GM21390 (cell line): ENCODE measurements around the gene ARAP1.

Source experiments
- ATAC-seq: cut with Tn5 transposase; IDR thresholded peaks from one replicate; pipeline ENCODE4 v1.9.1; 2021; ENCODE audit not compliant: unreplicated experiment

The ARAP1 gene

DNA sequence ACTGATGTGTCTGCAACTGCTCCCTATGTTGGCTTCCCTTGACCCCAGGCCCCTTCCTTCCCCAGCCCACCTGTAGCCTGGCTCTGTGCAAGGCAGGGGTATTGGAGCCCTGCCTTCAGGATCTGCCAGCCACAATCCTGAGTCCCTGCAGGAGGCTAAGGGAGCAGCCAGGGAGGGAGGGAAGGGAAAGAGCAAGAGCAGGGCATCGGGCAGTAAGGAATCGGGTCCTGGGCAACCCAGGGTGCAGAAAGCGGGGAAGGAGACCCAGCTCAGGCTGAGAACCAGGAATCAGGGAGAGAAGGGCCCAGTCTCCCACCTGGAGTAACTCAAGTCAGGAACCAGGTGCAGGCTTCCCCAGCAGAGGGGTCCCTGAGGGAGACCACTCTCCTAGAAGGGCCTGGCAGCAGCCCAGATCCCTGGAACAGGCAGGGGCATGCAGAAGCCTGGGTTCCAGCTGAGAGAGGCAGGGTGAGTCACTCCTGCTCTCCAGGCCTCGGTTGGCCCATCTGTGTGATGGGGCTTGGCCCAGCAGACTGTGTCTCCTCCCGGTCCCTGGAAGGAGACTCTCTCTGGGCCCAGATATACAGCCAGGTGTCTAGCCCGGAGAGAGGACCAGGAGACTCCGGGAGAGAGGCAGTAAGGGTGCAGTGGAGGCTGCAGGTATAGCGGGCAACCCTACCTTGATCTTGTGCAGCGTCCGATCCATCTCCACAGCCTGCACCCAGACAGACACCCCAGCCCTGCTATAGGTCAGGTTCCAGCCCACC is 28.3 kb upstream of the ARAP1 start:
- no peak for ATAC-seq

DNA sequence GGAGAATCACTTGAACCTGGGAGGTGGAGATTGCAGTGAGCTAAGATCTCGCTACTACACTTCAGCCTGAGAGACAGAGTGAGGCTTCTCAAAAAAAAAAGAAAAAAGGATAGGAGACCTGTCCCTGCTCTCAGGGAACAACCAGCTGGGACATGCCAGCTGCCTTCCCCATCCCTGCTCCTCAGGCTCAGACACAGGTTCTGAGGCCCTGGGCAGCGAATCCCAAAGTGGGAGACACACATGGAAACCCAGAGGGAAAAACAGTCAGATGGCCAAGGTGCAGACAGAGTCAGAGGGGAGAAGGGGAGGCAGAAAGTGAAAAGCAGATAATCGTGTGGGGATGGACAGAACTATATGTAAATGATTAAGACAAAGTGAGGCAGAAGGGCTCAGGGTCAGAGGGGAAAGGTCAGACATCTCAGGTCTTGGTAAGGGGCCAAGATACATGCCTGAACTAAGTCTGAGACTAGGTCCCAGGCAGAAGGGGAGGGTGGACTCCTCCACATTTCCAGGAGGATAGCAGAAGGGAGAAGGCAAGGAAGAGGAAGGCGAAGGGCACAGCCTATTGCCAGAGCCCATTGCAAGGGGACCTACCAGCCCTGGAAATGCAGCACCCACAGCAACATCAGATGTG is 27.4 kb upstream of the ARAP1 start:
- no peak for ATAC-seq

DNA sequence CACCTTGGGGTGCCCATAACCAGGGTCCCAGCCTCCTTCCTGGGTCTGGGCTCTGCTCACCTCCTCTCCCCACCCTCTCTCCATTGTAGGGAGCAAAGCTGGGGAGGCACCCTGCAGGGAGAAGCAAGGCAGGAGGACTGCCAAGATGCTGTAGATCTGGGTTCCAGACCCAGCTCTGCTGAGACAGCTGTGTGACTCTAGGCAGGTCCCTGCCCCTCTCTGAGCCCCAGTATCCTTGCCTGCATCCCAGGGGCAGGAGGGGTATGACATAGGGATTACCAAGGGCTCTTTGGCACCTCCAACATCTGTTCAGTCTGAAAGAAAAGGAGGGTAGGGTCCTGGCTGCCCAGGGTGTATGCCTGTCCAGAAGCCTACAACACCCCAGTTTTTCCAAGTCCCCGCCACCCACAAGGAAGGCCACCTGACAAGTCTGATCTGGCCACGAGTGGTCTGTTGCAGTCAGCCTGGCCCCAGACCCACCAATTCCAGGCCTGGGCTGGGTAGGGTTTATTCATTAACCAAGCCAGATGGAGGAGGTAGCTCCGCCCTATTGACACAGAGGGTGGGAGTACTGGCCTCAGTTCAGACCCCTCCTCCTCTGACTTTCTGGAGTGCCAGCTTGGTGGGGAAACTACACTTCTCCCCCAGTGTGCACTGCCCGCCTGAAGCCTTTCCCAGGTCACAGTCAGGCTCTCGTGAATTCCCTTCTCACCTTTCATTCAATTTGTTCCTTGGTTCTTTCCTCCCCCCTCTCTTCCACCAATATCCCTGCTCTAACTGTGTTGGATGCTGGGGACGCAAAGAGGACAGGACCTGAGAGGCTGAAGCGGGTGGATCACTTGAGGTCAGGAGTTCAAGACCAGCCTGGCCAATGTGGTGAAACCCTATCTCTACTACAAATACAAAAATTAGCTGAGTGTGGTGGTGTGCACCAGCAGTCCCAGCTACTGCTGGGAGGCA is 26.6 kb upstream of the ARAP1 start:
- no peak for ATAC-seq

GRCh38 chr11:72777755-72778278 is 25.6 kb upstream of the ARAP1 start:
- ATAC-seq = no peak

DNA sequence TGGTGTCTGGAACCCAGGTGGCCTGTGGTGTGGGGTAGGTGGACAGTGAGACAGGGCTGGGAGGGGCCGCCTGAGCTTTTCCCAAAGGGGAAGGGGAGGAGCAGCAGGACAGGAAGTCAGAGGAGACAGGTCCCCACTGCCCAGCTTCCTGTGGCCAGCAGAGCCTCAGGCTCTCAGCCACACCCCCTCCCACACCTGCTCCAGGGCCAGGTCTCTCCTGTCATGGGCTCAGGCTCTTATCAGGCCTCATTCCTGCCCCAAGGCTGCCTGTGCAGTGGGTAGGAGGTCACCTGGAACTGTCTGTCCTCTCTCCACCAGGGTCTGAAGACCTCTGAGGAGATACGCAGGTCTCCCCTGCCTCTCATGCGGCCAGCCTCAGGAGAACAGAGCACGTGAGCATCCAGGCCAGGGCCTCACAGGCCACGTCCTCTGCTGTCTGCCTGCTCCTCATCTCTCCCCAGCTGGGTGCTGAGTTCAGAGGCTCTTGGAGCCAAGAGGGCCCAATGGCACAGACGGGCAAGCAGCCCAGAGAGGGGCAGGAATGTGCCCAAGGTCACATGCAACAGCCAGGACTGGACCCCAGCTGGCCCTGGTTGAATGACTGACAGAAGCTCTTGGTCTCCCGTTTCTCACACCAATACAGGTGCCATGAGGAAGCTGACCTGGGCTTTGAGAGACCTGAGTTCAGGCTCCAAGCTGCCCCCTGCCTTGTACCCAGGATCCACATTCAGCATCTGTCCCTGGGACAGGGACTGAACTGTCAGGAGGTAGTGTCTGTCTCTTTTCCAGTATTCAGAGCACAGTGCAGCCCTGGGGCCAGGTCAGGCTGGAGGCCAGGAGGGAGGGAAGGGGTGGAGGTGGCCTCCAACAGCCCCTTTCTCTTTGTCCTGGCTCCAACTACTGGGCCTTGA is 24.9 kb upstream of the ARAP1 start:
- no peak for ATAC-seq

DNA sequence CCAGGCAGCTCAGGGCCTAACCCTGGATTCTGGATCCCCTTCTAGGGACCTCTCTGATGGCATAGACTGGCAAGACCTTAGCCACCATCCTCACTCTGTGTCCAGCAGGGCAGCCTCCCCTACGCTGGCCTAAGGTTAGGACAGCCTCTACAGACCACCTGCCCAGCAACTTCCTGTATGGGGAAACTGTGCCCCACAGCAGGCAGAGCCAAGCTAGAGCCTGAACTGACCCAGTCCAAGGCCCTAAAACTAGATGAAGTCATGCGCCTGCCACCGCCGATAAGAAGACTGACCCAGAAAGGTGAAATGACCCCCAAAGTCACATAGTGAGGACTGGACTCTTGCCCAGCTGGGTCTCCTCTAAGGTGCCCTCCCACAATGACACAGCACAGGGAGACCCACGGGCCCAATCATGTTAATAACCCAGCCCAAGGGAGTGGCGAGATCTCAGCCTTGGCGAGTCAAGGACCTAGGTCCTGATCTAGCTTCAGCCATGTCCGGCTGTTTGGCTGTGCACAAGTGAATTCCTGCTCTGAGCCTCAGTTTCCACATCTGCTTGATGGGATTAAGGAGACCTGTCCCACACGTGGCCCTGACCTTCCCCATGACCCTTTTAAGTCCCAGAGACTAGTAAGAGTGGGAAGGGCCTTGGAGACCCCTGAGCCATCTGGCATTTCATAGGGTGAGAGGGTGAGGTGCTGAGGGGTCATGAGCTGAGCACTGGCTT is 24.1 kb upstream of the ARAP1 start:
- no peak for ATAC-seq

- no peak for ATAC-seq
Measured at GRCh38 chr11:72775288-72776110, 23.3 kb upstream of the ARAP1 start.

- no peak for ATAC-seq
Measured at GRCh38 chr11:72774499-72774898, 22.3 kb upstream of the ARAP1 start.

DNA sequence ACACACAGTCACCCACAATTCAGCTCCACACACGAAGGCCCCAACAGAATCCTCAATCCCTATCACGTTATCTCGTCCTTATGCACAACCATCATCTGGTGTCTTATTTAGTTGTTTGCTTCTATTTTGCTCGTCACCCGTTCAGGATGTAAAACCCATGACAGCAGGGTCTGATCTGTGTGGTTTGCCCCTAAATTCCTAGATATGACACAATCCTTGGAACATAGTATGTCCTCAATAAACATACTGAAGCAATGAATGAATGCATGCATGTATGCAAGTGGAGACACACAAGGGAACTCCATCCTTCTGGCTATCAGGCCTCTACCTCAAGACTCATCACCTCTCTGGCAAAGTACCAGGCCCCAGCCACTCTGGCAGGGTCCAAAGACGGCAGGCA is 21.5 kb upstream of the ARAP1 start:
- ATAC-seq = no peak

DNA sequence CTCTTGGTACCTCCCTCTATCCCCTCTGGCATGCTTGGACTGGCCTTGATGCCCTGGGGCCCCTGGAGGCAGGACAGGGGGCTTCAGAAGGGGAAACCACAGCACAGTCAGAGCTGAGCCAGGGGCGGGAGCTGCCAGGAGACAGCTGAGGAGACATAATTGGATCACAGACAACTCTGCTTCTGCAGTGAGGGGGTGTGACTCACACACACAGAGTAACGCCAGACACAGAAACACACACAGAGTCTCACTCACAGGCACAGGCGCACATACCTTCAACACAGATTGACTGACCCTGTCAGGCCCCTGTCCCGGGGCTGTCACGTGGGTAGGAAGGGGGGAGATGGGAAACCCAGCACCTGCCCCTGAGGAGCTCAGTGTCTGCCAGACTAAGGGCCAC is 21.1 kb upstream of the ARAP1 start:
- no peak for ATAC-seq

GRCh38 chr11:72772059-72772458 is 19.9 kb upstream of the ARAP1 start:
- no peak for ATAC-seq

- ATAC-seq = no peak
Measured at GRCh38 chr11:72771507-72771906, 19.3 kb upstream of the ARAP1 start.

GRCh38 chr11:72770799-72771198 is 18.6 kb upstream of the ARAP1 start:
- ATAC-seq = no peak

GRCh38 chr11:72769680-72770079 is 17.5 kb upstream of the ARAP1 start:
- no peak for ATAC-seq

- no peak for ATAC-seq
Measured at GRCh38 chr11:72768581-72768980, 16.4 kb upstream of the ARAP1 start.

- ATAC-seq = no peak
Measured at GRCh38 chr11:72767203-72768062, 15.2 kb upstream of the ARAP1 start.

- ATAC-seq = no peak
Measured at GRCh38 chr11:72766152-72766902, 14.1 kb upstream of the ARAP1 start.
